Aorta (tissue), 5 donors: ENCODE measurements around the gene IMPACT. TPM values are rescaled to one million over a fixed set of nuclear protein-coding genes. Genes with fewer than 3 reads are reported as not detected.

Source experiments
- ATAC-seq: fragments of 200-7000 bp; cut with Tn5 transposase; one replicate; pipeline ENCODE4 v1.9.1; 2022; ENCODE audit warnings: moderate library complexity; ENCODE audit not compliant: low FRiP score
- DNase-seq, 2 donors: peaks; one replicate each; pipeline ENCODE4 v3.0.0-alpha.2; 2020
- H3K27ac ChIP-seq, 2 donors: one replicate each; pipeline ENCODE4 v1.5.1; 2013; ENCODE audit warnings: low read length in 2 of 2, mild to moderate bottlenecking in 2 of 2, moderate library complexity in 2 of 2, control low read depth in 1 of 2, inconsistent platforms in 1 of 2, low read depth in 1 of 2
- H3K27me3 ChIP-seq, 2 donors: one replicate each; pipeline ENCODE4 v1.6.1; 2013; ENCODE audit warnings: control low read depth in 1 of 2, low read length in 1 of 2, mild to moderate bottlenecking in 1 of 2, moderate library complexity in 1 of 2; ENCODE audit not compliant: insufficient read depth in 2 of 2, control insufficient read depth in 1 of 2
- H3K36me3 ChIP-seq, 2 donors: one replicate each; pipeline ENCODE4 v1.6.1; 2013; ENCODE audit warnings: control low read depth in 1 of 2, low read length in 1 of 2, mild to moderate bottlenecking in 1 of 2; ENCODE audit not compliant: insufficient read depth in 2 of 2, control insufficient read depth in 1 of 2
- H3K4me1 ChIP-seq, 2 donors: one replicate each; pipeline ENCODE4 v1.6.1; 2013; ENCODE audit warnings: low read length in 2 of 2, control low read depth in 1 of 2, mild to moderate bottlenecking in 1 of 2, moderate library complexity in 1 of 2; ENCODE audit not compliant: insufficient read depth in 2 of 2, control insufficient read depth in 1 of 2
- H3K4me3 ChIP-seq, 2 donors: one replicate each; pipeline ENCODE4 v1.5.1; 2013; ENCODE audit warnings: low read length in 2 of 2, control low read depth in 1 of 2, mild to moderate bottlenecking in 1 of 2
- H3K9me3 ChIP-seq: one replicate; pipeline ENCODE4 v1.6.1; 2013; ENCODE audit warnings: mild to moderate bottlenecking, low read length; ENCODE audit not compliant: control insufficient read depth
- WGBS, 2 donors: extraction: QIAGEN DNeasy Blood & Tissue Kit; methylation state at CpG; one replicate each; pipeline ENCODE4 v1.1.7; 2013; 5-methylcytosine and 5-hydroxymethylcytosine counted together
- intact Hi-C, 2 donors: fragments of 100-400 bp; cut with DNase I; formaldehyde crosslinking; loops; one replicate each; pipeline versions ENCODE4 v1.14.2 to v1.15.0; 2022
- polyA plus RNA-seq, 2 donors: library from polyadenylated mRNA; stranded (reverse); fragments of 200-250 nt; gene quantifications; one replicate each; pipeline ENCODE4 v1.2.3, GENCODE V29; 2013
- total RNA-seq, 2 donors: library from RNA; stranded (reverse); fragmentation: NEBNext Ultra II Directional; extraction: Animal tissue kit (Norgen Biotek cat#: 25700); gene quantifications; one replicate each; pipeline ENCODE4 v1.2.1, GENCODE V29; 2021
- donor health status: healthy with polysubstance abuse.
- donor health status: Bipolar disorder and iron deficiency.
- donor health status: DM: no; HTN: no; CAD: no.
- donor health status: DM: no; HTN: no; CAD: no.
- donor health status: DM: yes; HTN: yes; CAD: no.

Gene IMPACT
- total and polyA plus RNA-seq, 4 donors = 15.6 to 28.2 (median 20.5) TPM

DNA sequence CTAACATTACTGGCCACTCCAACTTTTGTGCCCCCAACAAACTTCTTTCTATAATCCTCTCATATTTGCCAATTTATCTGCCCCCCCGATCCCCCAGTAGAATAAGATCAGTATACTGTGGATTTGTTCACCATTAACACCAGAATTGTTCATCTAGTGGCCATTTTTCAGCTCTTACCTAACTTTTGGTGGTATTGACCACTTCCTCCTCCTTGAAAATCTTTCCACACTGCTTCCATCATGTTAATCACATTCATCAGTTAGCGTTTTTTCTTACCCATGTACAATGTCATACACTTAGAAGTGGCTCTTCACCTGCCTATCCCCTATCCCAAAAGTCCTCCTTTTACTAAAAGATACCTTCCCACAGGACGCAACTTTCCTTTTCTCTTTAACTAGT is 6.1 kb downstream of the IMPACT start:
- no peak overlapping the region for H3K27ac ChIP-seq
- ATAC-seq (no peak), DNase-seq (no peak)
- no peaks in the 10 kb centered on the region for H3K4me1 ChIP-seq
- no peak overlapping the region for H3K4me3 ChIP-seq
- WGBS, 2 donors = 95 to 99% methylated on average over 3 of the region's 3 CpGs
- no peaks in the 10 kb centered on the region for H3K36me3 ChIP-seq
- no peaks in the 10 kb centered on the region for H3K27me3 ChIP-seq
- intact Hi-C loops = loop anchor here in 1 of 2 donors (5.0 kb wide), 1 partner anchor 75 kb away; no protein-coding TSS in a partner anchor
- no peaks in the 10 kb centered on the region for H3K9me3 ChIP-seq

GRCh38 chr18:24436939-24437338 is 10.5 kb downstream of the IMPACT start:
- intact Hi-C loops = no loop called here
- no peak for ATAC-seq
- no peaks in the 10 kb centered on the region for H3K9me3 ChIP-seq
- peaks cover 0 to 2% of the 10 kb centered on the region in 2 donors for H3K36me3 ChIP-seq
- DNase-seq = no peak
- no peak overlapping the region for H3K27ac ChIP-seq
- H3K27me3 ChIP-seq = no peaks in the 10 kb centered on the region
- no peaks in the 10 kb centered on the region for H3K4me1 ChIP-seq
- WGBS, 2 donors = 86 to 95% methylated on average over 1 of the region's 1 CpG
- H3K4me3 ChIP-seq = no peak overlapping the region

GRCh38 chr18:24443870-24444269 is 17.4 kb downstream of the IMPACT start:
- DNase-seq = no peak
- Histone ChIP-seq H3K4me3 (no peak overlapping the region), H3K4me1 (no peaks in the 10 kb centered on the region), H3K36me3 (peaks cover 0 to 5% of the 10 kb centered on the region in 2 donors), H3K27ac (no peak overlapping the region), H3K9me3 (no peaks in the 10 kb centered on the region), H3K27me3 (no peaks in the 10 kb centered on the region)
- no peak for ATAC-seq
- intact Hi-C loops = no loop called here
- WGBS, 2 donors = 83 to 86% methylated on average over 2 of the region's 2 CpGs

GRCh38 chr18:24446453-24446852 is 20.0 kb downstream of the IMPACT start:
- WGBS, 2 donors = 89 to 100% methylated on average over 1 of the region's 1 CpG
- intact Hi-C loops = no loop called here

GRCh38 chr18:24446953-24447538 is 20.6 kb downstream of the IMPACT start:
- no peaks in the 10 kb centered on the region for H3K4me1 ChIP-seq
- intact Hi-C loops = no loop called here
- no peaks in the 10 kb centered on the region for H3K27me3 ChIP-seq
- H3K4me3 ChIP-seq = no peak overlapping the region
- no peak for DNase-seq
- no peak overlapping the region for H3K27ac ChIP-seq
- WGBS, 2 donors = 58 to 75% methylated on average over 1 of the region's 1 CpG
- peaks cover 0 to 5% of the 10 kb centered on the region in 2 donors for H3K36me3 ChIP-seq
- no peaks in the 10 kb centered on the region for H3K9me3 ChIP-seq
- ATAC-seq = no peak

More at GRCh38 chr18:24446453-24446852, 20.0 kb downstream of the IMPACT start:
- H3K4me3 ChIP-seq = no peak overlapping the region
- DNase-seq (no peak), ATAC-seq (no peak)
- H3K27me3 ChIP-seq = no peaks in the 10 kb centered on the region
- peaks cover 0 to 5% of the 10 kb centered on the region in 2 donors for H3K36me3 ChIP-seq
- H3K27ac ChIP-seq = no peak overlapping the region
- H3K9me3 ChIP-seq = no peaks in the 10 kb centered on the region
- H3K4me1 ChIP-seq = no peaks in the 10 kb centered on the region

- ATAC-seq (no peak), DNase-seq (no peak)
- intact Hi-C loops = no loop called here
- Histone ChIP-seq H3K9me3 (no peaks in the 10 kb centered on the region), H3K36me3 (peaks cover 0 to 5% of the 10 kb centered on the region in 2 donors), H3K4me3 (no peak overlapping the region), H3K27ac (no peak overlapping the region), H3K4me1 (no peaks in the 10 kb centered on the region), H3K27me3 (no peaks in the 10 kb centered on the region)
- 97 to 98% methylated on average over 1 of the region's 1 CpG for WGBS, 2 donors
Observed at GRCh38 chr18:24447961-24448360, 21.5 kb downstream of the IMPACT start.

DNA sequence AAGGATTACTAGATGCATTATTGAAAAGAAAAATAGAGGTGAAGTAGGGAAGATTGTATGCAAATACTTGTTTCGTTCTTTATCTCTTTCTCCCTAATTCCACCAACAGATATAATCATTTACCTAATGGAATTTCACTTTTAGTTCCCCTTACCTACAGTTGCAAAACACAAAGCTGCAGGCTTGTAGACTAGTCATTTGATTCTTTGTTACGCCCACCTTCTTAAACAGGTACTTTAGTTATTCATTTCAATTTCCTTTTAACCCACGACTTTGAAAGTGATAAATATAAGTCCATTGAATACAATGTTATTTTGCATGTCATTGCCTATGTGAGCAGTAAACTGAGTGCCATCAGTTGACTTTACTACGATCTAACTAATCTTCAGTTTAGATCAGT is 30.1 kb downstream of the IMPACT start:
- Histone ChIP-seq H3K4me3 (no peak overlapping the region), H3K27me3 (no peaks in the 10 kb centered on the region), H3K9me3 (no peaks in the 10 kb centered on the region), H3K27ac (no peak overlapping the region), H3K36me3 (no peaks in the 10 kb centered on the region), H3K4me1 (no peaks in the 10 kb centered on the region)
- DNase-seq (no peak), ATAC-seq (no peak)
- intact Hi-C loops = no loop called here
- WGBS, 2 donors = 91 to 95% methylated on average over 4 of the region's 4 CpGs

DNA sequence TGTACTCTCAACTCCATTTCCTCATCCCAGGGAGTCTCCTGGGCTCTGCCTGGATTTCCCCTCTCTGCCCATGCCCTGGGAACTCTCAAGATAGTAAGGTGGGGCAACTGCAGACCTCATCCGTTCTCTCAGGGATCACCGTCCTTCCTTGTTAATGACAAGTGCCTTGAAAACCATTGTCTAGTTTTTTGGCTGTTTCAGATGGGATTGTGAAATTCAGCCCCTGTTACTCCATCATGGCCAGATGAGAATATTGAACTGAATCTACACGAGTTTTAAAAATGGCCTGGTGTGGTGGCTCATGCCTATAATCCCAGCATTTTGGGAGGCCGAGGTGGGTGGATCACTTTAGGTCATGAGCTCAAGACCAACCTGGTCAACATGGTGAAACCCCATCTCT is 33.3 kb downstream of the IMPACT start:
- no peaks in the 10 kb centered on the region for H3K4me1 ChIP-seq
- H3K27me3 ChIP-seq = no peaks in the 10 kb centered on the region
- no peaks in the 10 kb centered on the region for H3K9me3 ChIP-seq
- DNase-seq = no peak
- 95% methylated on average over 4 of the region's 4 CpGs for WGBS, 2 donors
- no peak for ATAC-seq
- no peak overlapping the region for H3K4me3 ChIP-seq
- H3K36me3 ChIP-seq = no peaks in the 10 kb centered on the region
- intact Hi-C loops = no loop called here
- no peak overlapping the region for H3K27ac ChIP-seq

DNA sequence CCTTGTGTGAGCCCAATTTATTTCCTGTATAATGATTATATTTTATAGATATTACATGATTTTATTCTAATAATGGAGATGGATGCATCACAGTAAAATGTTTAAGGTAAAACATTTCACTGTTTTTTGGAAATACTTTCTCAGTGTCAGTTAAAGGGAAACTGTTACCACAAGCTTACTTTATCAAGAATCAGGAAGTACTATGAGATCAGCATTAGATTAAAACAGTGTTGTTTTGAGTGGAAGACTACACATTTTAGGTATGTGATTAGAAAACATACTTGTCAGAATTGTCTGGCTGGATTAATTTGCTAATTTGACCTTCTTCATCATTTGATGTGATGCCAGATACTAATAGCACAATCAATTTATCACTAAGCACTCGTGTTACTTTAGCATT is 33.9 kb downstream of the IMPACT start, which contains the start of gene HRH4:
Gene HRH4 (plus strand): TSS at position 250 of the 400 bp plus-strand sequence. CDS start 92 bp downstream, at position 342.
- H3K9me3 ChIP-seq = no peaks in the 10 kb centered on the region
- H3K4me3 ChIP-seq = no peak within 1 kb of the TSS
- WGBS, 2 donors = 65 to 72% methylated on average over 1 of the region's 1 CpG
- DNase-seq = no peak
- no peak within 1 kb of the TSS for H3K27ac ChIP-seq
- H3K36me3 ChIP-seq = no peaks in the 10 kb centered on the region
- ATAC-seq = no peak
- intact Hi-C loops = no loop called here
- H3K4me1 ChIP-seq = no peaks in the 10 kb centered on the region
- H3K27me3 ChIP-seq = no peaks in the 10 kb centered on the region
